GM12865 (cell line): ENCODE data around the gene NEK1.

Source experiments
- DNase-seq: peaks from one replicate; pipeline ENCODE4 v3.0.0; 2010; ENCODE audit warnings: low read depth
- H3K4me3 ChIP-seq: 2 replicates; pipeline ENCODE4 v1.5.1; 2011; ENCODE audit warnings: mild to moderate bottlenecking, low read depth, low read length, control low read depth
- TF ChIP-seq, protein P1 (sequence below): IDR thresholded peaks from 2 replicates; pipeline ENCODE4 v1.5.1; 2011; ENCODE audit warnings: low read length, control low read depth, low read depth, inconsistent platforms; ENCODE audit not compliant: insufficient read depth; ENCODE audit errors: missing control alignments

The NEK1 gene, protein sequence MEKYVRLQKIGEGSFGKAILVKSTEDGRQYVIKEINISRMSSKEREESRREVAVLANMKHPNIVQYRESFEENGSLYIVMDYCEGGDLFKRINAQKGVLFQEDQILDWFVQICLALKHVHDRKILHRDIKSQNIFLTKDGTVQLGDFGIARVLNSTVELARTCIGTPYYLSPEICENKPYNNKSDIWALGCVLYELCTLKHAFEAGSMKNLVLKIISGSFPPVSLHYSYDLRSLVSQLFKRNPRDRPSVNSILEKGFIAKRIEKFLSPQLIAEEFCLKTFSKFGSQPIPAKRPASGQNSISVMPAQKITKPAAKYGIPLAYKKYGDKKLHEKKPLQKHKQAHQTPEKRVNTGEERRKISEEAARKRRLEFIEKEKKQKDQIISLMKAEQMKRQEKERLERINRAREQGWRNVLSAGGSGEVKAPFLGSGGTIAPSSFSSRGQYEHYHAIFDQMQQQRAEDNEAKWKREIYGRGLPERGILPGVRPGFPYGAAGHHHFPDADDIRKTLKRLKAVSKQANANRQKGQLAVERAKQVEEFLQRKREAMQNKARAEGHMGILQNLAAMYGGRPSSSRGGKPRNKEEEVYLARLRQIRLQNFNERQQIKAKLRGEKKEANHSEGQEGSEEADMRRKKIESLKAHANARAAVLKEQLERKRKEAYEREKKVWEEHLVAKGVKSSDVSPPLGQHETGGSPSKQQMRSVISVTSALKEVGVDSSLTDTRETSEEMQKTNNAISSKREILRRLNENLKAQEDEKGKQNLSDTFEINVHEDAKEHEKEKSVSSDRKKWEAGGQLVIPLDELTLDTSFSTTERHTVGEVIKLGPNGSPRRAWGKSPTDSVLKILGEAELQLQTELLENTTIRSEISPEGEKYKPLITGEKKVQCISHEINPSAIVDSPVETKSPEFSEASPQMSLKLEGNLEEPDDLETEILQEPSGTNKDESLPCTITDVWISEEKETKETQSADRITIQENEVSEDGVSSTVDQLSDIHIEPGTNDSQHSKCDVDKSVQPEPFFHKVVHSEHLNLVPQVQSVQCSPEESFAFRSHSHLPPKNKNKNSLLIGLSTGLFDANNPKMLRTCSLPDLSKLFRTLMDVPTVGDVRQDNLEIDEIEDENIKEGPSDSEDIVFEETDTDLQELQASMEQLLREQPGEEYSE (N-terminal part only)

DNA sequence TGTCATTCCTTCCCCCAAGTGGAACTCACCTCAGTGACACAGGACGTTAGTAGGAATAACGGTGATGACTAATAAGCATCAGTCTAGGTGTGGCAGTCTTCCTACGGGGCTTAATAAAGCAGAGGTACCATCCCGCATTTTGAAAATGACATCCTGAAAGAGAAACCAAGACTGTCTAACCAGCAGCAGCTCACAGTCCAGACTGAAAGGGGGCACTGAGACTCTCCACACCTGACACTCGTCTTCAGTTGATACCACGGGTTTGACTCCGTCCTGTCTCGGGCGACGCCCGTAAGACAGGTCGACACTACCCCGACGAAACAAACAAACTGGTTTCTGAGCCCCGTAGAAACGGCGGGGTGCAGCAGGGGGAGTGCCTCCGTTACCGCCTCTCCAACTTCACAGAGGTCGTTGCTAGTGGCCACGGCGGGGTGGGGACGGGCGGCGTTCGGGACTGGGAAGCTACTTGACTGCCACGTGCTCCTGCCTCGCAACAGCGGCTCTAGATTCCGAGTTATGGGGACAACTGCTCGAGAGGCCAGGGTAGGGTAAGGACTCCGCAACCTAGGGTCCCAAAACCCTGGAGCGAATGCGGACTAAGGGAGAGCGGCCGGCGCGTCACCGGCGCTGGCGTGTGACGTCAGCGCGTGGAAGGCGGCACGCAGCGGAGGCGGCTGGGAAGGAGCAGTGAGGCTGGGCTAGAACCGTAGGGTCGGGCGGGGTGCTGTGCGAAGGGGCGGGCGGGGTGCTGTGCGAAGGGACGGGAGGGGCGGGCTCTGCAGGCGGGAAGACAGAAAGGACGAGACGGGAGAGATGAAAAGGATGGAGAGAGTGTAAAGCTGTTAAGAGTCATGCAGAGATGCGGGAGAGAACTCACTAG, at the start of gene NEK1:
TSS of gene NEK1 (minus strand) at position 593 of the 880 bp plus-strand sequence. CDS start 9,953 bp downstream, outside the sequence.
- DNase-seq: peak; percentile 93
- TF ChIP-seq, protein P1, sequence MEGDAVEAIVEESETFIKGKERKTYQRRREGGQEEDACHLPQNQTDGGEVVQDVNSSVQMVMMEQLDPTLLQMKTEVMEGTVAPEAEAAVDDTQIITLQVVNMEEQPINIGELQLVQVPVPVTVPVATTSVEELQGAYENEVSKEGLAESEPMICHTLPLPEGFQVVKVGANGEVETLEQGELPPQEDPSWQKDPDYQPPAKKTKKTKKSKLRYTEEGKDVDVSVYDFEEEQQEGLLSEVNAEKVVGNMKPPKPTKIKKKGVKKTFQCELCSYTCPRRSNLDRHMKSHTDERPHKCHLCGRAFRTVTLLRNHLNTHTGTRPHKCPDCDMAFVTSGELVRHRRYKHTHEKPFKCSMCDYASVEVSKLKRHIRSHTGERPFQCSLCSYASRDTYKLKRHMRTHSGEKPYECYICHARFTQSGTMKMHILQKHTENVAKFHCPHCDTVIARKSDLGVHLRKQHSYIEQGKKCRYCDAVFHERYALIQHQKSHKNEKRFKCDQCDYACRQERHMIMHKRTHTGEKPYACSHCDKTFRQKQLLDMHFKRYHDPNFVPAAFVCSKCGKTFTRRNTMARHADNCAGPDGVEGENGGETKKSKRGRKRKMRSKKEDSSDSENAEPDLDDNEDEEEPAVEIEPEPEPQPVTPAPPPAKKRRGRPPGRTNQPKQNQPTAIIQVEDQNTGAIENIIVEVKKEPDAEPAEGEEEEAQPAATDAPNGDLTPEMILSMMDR: no peak

DNA sequence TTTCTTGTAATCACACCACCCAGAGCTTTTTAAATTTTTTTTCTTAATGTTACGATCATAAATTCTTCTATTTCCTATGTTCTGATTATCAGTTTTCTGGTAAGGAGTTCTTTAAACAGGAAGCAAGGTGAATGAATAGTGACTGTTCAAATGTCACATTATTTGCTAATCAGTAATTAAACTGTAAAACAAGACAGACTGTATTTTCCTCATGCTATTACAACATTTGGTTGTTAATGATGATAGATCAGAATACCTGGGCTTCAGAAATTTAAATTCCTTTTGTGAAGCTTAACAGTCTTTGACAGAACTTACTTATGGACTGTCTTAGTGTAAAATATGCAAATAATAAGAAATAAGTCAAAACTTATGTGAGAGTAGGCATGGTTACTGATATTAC, 49.4 kb upstream of the NEK1 start:
- no peak overlapping the region for H3K4me3 ChIP-seq
- DNase-seq: no peak
- TF ChIP-seq, protein P1: no peak

More for the DNA sequence above, at the start of gene NEK1:
- H3K4me3 ChIP-seq: peak within 1 kb of the TSS; percentile 95

DNA sequence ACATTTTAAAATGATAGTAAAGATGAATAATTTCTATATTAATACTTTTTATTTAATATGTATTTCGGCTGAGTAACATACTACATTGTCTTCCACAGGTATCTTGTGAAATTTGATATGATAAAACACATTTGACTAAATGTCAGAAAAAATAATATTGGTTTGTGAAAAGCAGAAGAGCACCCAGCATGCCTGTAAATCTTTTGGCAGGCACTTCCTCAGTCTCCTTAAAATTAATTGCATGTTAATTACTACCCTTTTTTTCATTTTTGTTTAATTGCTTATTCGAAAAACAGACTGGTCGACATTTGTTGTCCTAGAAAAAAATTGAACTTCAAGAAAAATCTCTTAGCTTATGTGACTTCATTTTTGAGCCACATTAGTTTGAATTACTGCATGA, 48.5 kb upstream of the NEK1 start:
- no peak overlapping the region; the same call in 1 of the 2 replicates for H3K4me3 ChIP-seq
- TF ChIP-seq, protein P1: no peak
- no peak for DNase-seq

DNA sequence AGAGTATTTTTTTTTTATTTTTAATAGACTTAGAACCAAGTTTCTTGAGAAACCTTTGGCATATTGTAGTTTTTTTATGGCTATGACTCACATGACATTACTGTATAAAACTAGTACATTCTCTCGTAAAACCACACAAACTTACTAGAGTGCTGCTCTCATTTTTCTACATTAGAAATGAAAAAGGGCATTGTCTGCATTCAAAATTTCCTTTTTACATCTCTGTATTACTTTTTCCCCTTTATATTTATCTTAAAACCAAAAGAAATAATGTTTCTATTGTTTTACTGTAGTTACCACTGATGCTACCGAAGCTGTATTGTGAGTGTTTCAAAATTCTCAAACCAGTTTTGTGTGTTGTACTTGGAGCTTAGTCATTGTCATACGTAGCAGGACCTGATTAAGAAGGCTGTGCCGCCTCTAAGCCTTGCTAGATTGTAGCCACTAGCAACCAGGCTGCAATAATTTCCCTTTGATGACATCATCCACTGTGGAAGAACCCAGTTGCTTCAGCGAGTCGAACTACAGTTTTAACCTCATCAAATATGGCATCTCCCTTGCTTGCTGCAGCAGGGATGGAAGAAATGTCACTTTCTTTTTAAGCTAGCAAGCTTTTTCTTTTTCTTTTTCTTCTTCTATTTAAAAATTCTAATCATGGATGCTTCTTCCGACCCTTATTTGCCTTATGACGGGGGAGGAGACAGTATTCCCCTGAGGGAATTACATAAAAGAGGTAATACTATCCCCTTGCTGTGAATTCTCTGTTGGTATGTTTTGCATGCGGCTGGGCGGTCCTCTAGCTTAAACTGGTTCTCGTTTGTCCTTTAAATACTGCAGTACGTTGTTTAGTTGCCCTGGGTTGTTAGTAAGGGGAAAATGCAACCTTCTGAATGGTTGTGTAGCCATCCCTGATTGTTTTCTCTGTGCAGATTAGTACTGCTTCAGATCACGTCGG, 47.6 kb upstream of the NEK1 start:
- DNase-seq: peak; percentile 87
- TF ChIP-seq, protein P1: no peak
- peak overlapping the region; percentile 48 for H3K4me3 ChIP-seq

DNA sequence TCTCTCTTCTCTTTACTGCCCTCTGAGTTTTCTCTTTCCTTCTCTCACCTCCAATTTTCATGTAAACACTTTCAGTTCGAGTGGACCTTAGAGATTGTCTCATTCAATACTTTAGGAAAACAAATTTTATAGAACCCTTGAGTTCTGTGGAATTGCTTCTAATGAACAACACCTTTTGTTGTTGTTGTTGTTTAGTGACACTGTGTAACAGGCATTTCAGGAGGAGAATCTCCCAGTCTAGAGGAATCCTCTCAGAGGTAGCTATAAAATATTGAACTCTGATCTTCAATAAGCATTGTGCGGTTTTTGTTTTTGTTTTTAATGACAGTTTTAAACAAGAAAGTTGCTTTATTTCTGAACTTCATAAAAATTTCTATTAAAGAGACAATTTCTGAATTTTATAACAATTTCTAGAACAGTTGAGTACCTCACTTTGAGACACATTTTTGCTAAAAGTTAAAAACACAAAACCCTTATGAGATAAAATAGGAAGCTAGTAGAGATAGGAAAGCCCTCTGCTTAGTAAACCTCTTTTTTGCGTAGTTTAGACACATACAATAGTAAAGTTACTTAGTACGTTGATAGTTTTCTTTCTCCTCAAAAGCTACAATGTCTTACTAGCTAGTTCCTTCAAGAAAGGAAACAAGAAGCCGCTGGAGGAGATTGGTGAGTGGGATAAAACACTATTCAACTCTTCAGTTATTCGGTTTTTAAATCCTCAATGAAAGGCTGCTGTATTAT, 46.8 kb upstream of the NEK1 start:
- DNase-seq: no peak
- H3K4me3 ChIP-seq: peak overlapping the region; percentile 48
- TF ChIP-seq, protein P1: no peak
